HG03442 (cell line): ENCODE results near the gene TTLL11.

Experiments
- ATAC-seq: cut with Tn5 transposase; IDR thresholded peaks from one replicate; pipeline ENCODE4 v1.9.1; 2021; ENCODE audit warnings: mild to moderate bottlenecking, moderate library complexity; ENCODE audit not compliant: unreplicated experiment

Gene TTLL11

GRCh38 chr9:122110100-122110833, 17.2 kb upstream of the TTLL11 start:
- ATAC-seq = no peak

GRCh38 chr9:122109035-122109813, 16.1 kb upstream of the TTLL11 start:
- no peak for ATAC-seq

- no peak for ATAC-seq
These were observed 14.2 kb upstream of the TTLL11 start for GRCh38 chr9:122107291-122107805.

- ATAC-seq = no peak
These were observed 13.5 kb upstream of the TTLL11 start for GRCh38 chr9:122106576-122106975.

- no peak for ATAC-seq
These were observed 10.9 kb upstream of the TTLL11 start for GRCh38 chr9:122103985-122104384.

- ATAC-seq = no peak
These were observed 9.0 kb upstream of the TTLL11 start for GRCh38 chr9:122102156-122102555.

- no peak for ATAC-seq
These were observed 7.6 kb upstream of the TTLL11 start for GRCh38 chr9:122100756-122101155.

GRCh38 chr9:122099271-122099869, 6.3 kb upstream of the TTLL11 start:
- peak; percentile 73 for ATAC-seq

- no peak for ATAC-seq
These were observed 4.7 kb upstream of the TTLL11 start for GRCh38 chr9:122097679-122098315.

- no peak for ATAC-seq
These were observed 3.7 kb upstream of the TTLL11 start for GRCh38 chr9:122096620-122097415.

GRCh38 chr9:122095010-122095767, 2.1 kb upstream of the TTLL11 start:
- ATAC-seq = no peak

GRCh38 chr9:122091682-122092592, 1.2 kb downstream of the TTLL11 start:
- ATAC-seq = no peak

- no peak for ATAC-seq
These were observed 2.1 kb downstream of the TTLL11 start for GRCh38 chr9:122090981-122091380.

- ATAC-seq = no peak
These were observed 2.7 kb downstream of the TTLL11 start for GRCh38 chr9:122090287-122090883.

GRCh38 chr9:122088880-122089706, 4.0 kb downstream of the TTLL11 start:
- no peak for ATAC-seq

GRCh38 chr9:122087406-122088200, 5.5 kb downstream of the TTLL11 start:
- no peak for ATAC-seq

GRCh38 chr9:122086873-122087272, 6.2 kb downstream of the TTLL11 start:
- ATAC-seq = no peak
